Neural progenitor cell (in vitro differentiated cells): ENCODE data around the gene VAMP7.

Source experiments
- EZH2 ChIP-seq: fragments of 200-600 bp; sonication (generic); IDR thresholded peaks from 2 replicates; pipeline ENCODE4 v1.6.1; 2017; ENCODE audit warnings: antibody characterized with exemption, mild to moderate bottlenecking, moderate library complexity
- EZH2phosphoT487 ChIP-seq: fragments of 200-600 bp; sonication (generic); IDR thresholded peaks from 2 replicates; pipeline ENCODE4 v1.6.1; 2017; ENCODE audit warnings: antibody characterized with exemption
- TF ChIP-seq, protein P1 (sequence below): fragments of 200-600 bp; sonication (generic); IDR thresholded peaks from 2 replicates; pipeline ENCODE4 v1.5.1; 2017; ENCODE audit warnings: antibody characterized with exemption, mild to moderate bottlenecking

- TF ChIP-seq, protein P1, sequence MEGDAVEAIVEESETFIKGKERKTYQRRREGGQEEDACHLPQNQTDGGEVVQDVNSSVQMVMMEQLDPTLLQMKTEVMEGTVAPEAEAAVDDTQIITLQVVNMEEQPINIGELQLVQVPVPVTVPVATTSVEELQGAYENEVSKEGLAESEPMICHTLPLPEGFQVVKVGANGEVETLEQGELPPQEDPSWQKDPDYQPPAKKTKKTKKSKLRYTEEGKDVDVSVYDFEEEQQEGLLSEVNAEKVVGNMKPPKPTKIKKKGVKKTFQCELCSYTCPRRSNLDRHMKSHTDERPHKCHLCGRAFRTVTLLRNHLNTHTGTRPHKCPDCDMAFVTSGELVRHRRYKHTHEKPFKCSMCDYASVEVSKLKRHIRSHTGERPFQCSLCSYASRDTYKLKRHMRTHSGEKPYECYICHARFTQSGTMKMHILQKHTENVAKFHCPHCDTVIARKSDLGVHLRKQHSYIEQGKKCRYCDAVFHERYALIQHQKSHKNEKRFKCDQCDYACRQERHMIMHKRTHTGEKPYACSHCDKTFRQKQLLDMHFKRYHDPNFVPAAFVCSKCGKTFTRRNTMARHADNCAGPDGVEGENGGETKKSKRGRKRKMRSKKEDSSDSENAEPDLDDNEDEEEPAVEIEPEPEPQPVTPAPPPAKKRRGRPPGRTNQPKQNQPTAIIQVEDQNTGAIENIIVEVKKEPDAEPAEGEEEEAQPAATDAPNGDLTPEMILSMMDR, result no peak
- TF ChIP-seq EZH2phosphoT487 (no peak), EZH2 (no peak)
These were observed 10.2 kb upstream of the VAMP7 start for GRCh38 chrX:155870958-155871357.
